ENCODE data around the gene KCNH1.

GRCh38 chr1:211155040-211155439 is 21.1 kb upstream of the KCNH1 start:
- TF ChIP-seq CTCF (conservative IDR thresholded peaks at IDR 0.05; ENCODE audit: low read depth, low read length) (no peak), EZH2 (IDR thresholded peaks at IDR 0.05; ENCODE audit: borderline replicate concordance, low read depth, low read length, poor library complexity, severe bottlenecking) (no peak)

Measured in A673 (cell line).